ENCODE measurements around the gene SPEM2. TPM values are rescaled to one million over a fixed set of nuclear protein-coding genes. Genes with fewer than 3 reads are reported as not detected.

SPEM2 gene
- total RNA-seq, 5 donors from 2014 or later (not counting 1 experiment from before 2014, with no cell fraction given), result not detected

DNA sequence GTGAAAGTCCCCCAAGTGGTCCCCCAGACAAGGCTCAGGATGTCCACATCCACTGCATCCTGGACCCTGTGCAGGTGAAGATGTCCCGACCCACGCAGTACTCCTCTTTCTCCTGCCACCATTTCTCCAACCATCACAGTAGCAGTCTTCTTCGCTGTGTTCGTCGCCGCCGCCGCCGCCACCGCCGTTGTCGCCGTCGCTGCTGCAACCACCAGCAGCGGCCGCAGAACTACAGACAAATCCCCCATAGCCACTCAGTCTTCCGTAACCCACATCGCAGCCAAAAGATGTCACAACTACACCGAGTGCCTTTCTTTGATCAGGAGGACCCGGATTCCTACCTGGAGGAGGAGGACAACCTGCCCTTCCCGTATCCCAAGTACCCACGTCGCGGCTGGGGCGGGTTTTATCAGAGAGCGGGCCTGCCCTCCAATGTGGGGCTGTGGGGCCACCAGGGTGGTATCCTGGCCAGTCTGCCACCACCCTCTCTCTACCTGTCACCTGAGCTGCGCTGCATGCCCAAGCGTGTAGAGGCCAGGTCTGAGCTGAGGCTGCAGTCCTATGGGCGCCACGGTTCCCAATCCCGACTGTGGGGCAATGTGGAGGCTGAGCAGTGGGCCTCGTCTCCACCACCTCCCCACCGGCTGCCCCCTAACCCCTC is 917 bp downstream of the SPEM2 start:
- Mint-ChIP-seq H3K4me1 (no peaks in the 10 kb centered on the region), H3K9me3 (no peaks in the 10 kb centered on the region), H3K27me3 (no peaks in the 10 kb centered on the region), H3K36me3 (no peaks in the 10 kb centered on the region), H3K4me3 (no peak overlapping the region), H3K27ac (no peak overlapping the region)
- H3K4me3 ChIP-seq (ENCODE audit: control insufficient read depth in 1 of 2, extremely low read depth in 1 of 2, low read length in 1 of 2), result no peak overlapping the region
- DNase-seq, result no peak
- no peaks in the 10 kb centered on the region for H3K4me1 ChIP-seq (ENCODE audit: control insufficient read depth in 1 of 2, extremely low read depth in 1 of 2, insufficient read depth in 2 of 2, low read length in 2 of 2)
- CTCF ChIA-PET, result no interaction called here
- no peaks in the 10 kb centered on the region for H3K36me3 ChIP-seq (ENCODE audit: control insufficient read depth in 2 of 2, extremely low read depth in 1 of 2, insufficient read depth in 1 of 2, low read length in 1 of 2)
- no peak overlapping the region for H3K27ac ChIP-seq (ENCODE audit: low read length)
- H3K27me3 ChIP-seq (replicated peaks in 1 of 2; ENCODE audit: control insufficient read depth in 2 of 2, extremely low read depth in 1 of 2, insufficient read depth in 2 of 2, low read length in 1 of 2), result peaks cover 0 to 2% of the 10 kb centered on the region in 2 experiments
- no peaks in the 10 kb centered on the region for H3K9me3 ChIP-seq
- WGBS (ENCODE audit: insufficient coverage), result 91% methylated on average over 31 of the region's 33 CpGs
- no peak for ATAC-seq (replicated peaks in 1 of 4)
- POLR2A ChIA-PET, result no interaction called here

- H3K36me3 Mint-ChIP-seq, result no peaks in the 10 kb centered on the region
- Histone ChIP-seq H3K27me3 (replicated peaks in 1 of 2; ENCODE audit: control insufficient read depth in 2 of 2, extremely low read depth in 1 of 2, insufficient read depth in 2 of 2, low read length in 1 of 2) (peaks cover 0 to 2% of the 10 kb centered on the region in 2 experiments), H3K9me3 (no peaks in the 10 kb centered on the region), H3K27ac (ENCODE audit: low read length) (no peak overlapping the region), H3K4me1 (ENCODE audit: control insufficient read depth in 1 of 2, extremely low read depth in 1 of 2, insufficient read depth in 2 of 2, low read length in 2 of 2) (no peaks in the 10 kb centered on the region), H3K36me3 (ENCODE audit: control insufficient read depth in 2 of 2, extremely low read depth in 1 of 2, insufficient read depth in 1 of 2, low read length in 1 of 2) (no peaks in the 10 kb centered on the region), H3K4me3 (ENCODE audit: control insufficient read depth in 1 of 2, extremely low read depth in 1 of 2, low read length in 1 of 2) (no peak overlapping the region)
- H3K27me3 Mint-ChIP-seq, result no peaks in the 10 kb centered on the region
- CTCF ChIA-PET, result no interaction called here
- 86% methylated on average over 21 of the region's 29 CpGs for WGBS (ENCODE audit: insufficient coverage)
- no peak for ATAC-seq (replicated peaks in 1 of 4)
- no peak for DNase-seq
- POLR2A ChIA-PET, result no interaction called here
- no peak overlapping the region for H3K27ac Mint-ChIP-seq
- no peak overlapping the region for H3K4me3 Mint-ChIP-seq
- H3K9me3 Mint-ChIP-seq, result no peaks in the 10 kb centered on the region
- H3K4me1 Mint-ChIP-seq, result no peaks in the 10 kb centered on the region
These were observed 1.6 kb downstream of the SPEM2 start for GRCh38 chr17:7426896-7427489.

GRCh38 chr17:7427549-7427948 is 2.1 kb downstream of the SPEM2 start:
- H3K4me1 Mint-ChIP-seq, result no peaks in the 10 kb centered on the region
- no peak overlapping the region for H3K27ac ChIP-seq (ENCODE audit: low read length)
- ChIA-PET POLR2A (no interaction called here), CTCF (no interaction called here)
- no peak for DNase-seq
- H3K36me3 ChIP-seq (ENCODE audit: control insufficient read depth in 2 of 2, extremely low read depth in 1 of 2, insufficient read depth in 1 of 2, low read length in 1 of 2), result no peaks in the 10 kb centered on the region
- H3K27me3 ChIP-seq (replicated peaks in 1 of 2; ENCODE audit: control insufficient read depth in 2 of 2, extremely low read depth in 1 of 2, insufficient read depth in 2 of 2, low read length in 1 of 2), result peaks cover 0 to 2% of the 10 kb centered on the region in 2 experiments
- no peaks in the 10 kb centered on the region for H3K9me3 Mint-ChIP-seq
- no peak overlapping the region for H3K4me3 Mint-ChIP-seq
- no peaks in the 10 kb centered on the region for H3K4me1 ChIP-seq (ENCODE audit: control insufficient read depth in 1 of 2, extremely low read depth in 1 of 2, insufficient read depth in 2 of 2, low read length in 2 of 2)
- WGBS (ENCODE audit: insufficient coverage), result 87% methylated on average over 7 of the region's 7 CpGs
- no peaks in the 10 kb centered on the region for H3K27me3 Mint-ChIP-seq
- no peak overlapping the region for H3K27ac Mint-ChIP-seq
- no peaks in the 10 kb centered on the region for H3K36me3 Mint-ChIP-seq
- no peak overlapping the region for H3K4me3 ChIP-seq (ENCODE audit: control insufficient read depth in 1 of 2, extremely low read depth in 1 of 2, low read length in 1 of 2)
- H3K9me3 ChIP-seq, result no peaks in the 10 kb centered on the region
- ATAC-seq (replicated peaks in 1 of 4), result no peak

GRCh38 chr17:7428557-7428956 is 3.1 kb downstream of the SPEM2 start, which contains the start of gene SPEM3:
Gene SPEM3 (plus strand): TSS chr17:7428857. CDS start chr17:7428903, 46 bp downstream.
- Mint-ChIP-seq H3K4me1 (no peaks in the 10 kb centered on the region), H3K36me3 (no peaks in the 10 kb centered on the region), H3K27me3 (no peaks in the 10 kb centered on the region), H3K27ac (no peak within 1 kb of the TSS), H3K9me3 (no peaks in the 10 kb centered on the region), H3K4me3 (no peak within 1 kb of the TSS)
- CTCF ChIA-PET, result no interaction called here
- Histone ChIP-seq H3K27me3 (replicated peaks in 1 of 2; ENCODE audit: control insufficient read depth in 2 of 2, extremely low read depth in 1 of 2, insufficient read depth in 2 of 2, low read length in 1 of 2) (no peaks in the 10 kb centered on the region), H3K36me3 (ENCODE audit: control insufficient read depth in 2 of 2, extremely low read depth in 1 of 2, insufficient read depth in 1 of 2, low read length in 1 of 2) (no peaks in the 10 kb centered on the region), H3K27ac (ENCODE audit: low read length) (no peak within 1 kb of the TSS), H3K9me3 (no peaks in the 10 kb centered on the region), H3K4me1 (ENCODE audit: control insufficient read depth in 1 of 2, extremely low read depth in 1 of 2, insufficient read depth in 2 of 2, low read length in 2 of 2) (no peaks in the 10 kb centered on the region), H3K4me3 (ENCODE audit: control insufficient read depth in 1 of 2, extremely low read depth in 1 of 2, low read length in 1 of 2) (no peak within 1 kb of the TSS)
- POLR2A ChIA-PET, result no interaction called here
- DNase-seq (no peak), ATAC-seq (replicated peaks in 1 of 4) (no peak)
- WGBS (ENCODE audit: insufficient coverage), result 49% methylated on average over 4 of the region's 5 CpGs

- ATAC-seq (replicated peaks in 1 of 4) (no peak), DNase-seq (no peak)
- no peaks in the 10 kb centered on the region for H3K36me3 ChIP-seq (ENCODE audit: control insufficient read depth in 2 of 2, extremely low read depth in 1 of 2, insufficient read depth in 1 of 2, low read length in 1 of 2)
- no peaks in the 10 kb centered on the region for H3K27me3 ChIP-seq (replicated peaks in 1 of 2; ENCODE audit: control insufficient read depth in 2 of 2, extremely low read depth in 1 of 2, insufficient read depth in 2 of 2, low read length in 1 of 2)
- Mint-ChIP-seq H3K9me3 (no peaks in the 10 kb centered on the region), H3K27me3 (no peaks in the 10 kb centered on the region), H3K4me1 (peaks cover 0 to under 1% (median 0%) of the 10 kb centered on the region in 3 donors), H3K4me3 (no peak overlapping the region), H3K27ac (no peak overlapping the region), H3K36me3 (no peaks in the 10 kb centered on the region)
- H3K27ac ChIP-seq (ENCODE audit: low read length), result no peak overlapping the region
- 86% methylated on average over 10 of the region's 10 CpGs for WGBS (ENCODE audit: insufficient coverage)
- no peaks in the 10 kb centered on the region for H3K9me3 ChIP-seq
- ChIA-PET POLR2A (no interaction called here), CTCF (no interaction called here)
- H3K4me3 ChIP-seq (ENCODE audit: control insufficient read depth in 1 of 2, extremely low read depth in 1 of 2, low read length in 1 of 2), result no peak overlapping the region
- peaks cover 0 to under 1% of the 10 kb centered on the region in 2 experiments for H3K4me1 ChIP-seq (ENCODE audit: control insufficient read depth in 1 of 2, extremely low read depth in 1 of 2, insufficient read depth in 2 of 2, low read length in 2 of 2)
These were observed 4.3 kb downstream of the SPEM2 start for GRCh38 chr17:7429722-7430121.

GRCh38 chr17:7431231-7431630 is 5.8 kb downstream of the SPEM2 start:
- Mint-ChIP-seq H3K4me3 (no peak overlapping the region), H3K27ac (no peak overlapping the region), H3K4me1 (peaks cover 8 to 12% (median 10%) of the 10 kb centered on the region in 3 donors), H3K36me3 (no peaks in the 10 kb centered on the region), H3K9me3 (no peaks in the 10 kb centered on the region), H3K27me3 (no peaks in the 10 kb centered on the region)
- H3K4me3 ChIP-seq (ENCODE audit: control insufficient read depth in 1 of 2, extremely low read depth in 1 of 2, low read length in 1 of 2), result no peak overlapping the region
- no peak overlapping the region for H3K27ac ChIP-seq (ENCODE audit: low read length)
- no peaks in the 10 kb centered on the region for H3K36me3 ChIP-seq (ENCODE audit: control insufficient read depth in 2 of 2, extremely low read depth in 1 of 2, insufficient read depth in 1 of 2, low read length in 1 of 2)
- DNase-seq (no peak), ATAC-seq (replicated peaks in 1 of 4) (no peak)
- no peaks in the 10 kb centered on the region for H3K9me3 ChIP-seq
- no peaks in the 10 kb centered on the region for H3K27me3 ChIP-seq (replicated peaks in 1 of 2; ENCODE audit: control insufficient read depth in 2 of 2, extremely low read depth in 1 of 2, insufficient read depth in 2 of 2, low read length in 1 of 2)
- H3K4me1 ChIP-seq (ENCODE audit: control insufficient read depth in 1 of 2, extremely low read depth in 1 of 2, insufficient read depth in 2 of 2, low read length in 2 of 2), result peaks cover 0 to 12% of the 10 kb centered on the region in 2 experiments
- ChIA-PET POLR2A (no interaction called here), CTCF (interaction anchor here in 1 of 2 donors (0.5 kb wide), 1 partner anchor 36 kb away, joined by 6 read pairs; no protein-coding TSS in a partner anchor)
- WGBS (ENCODE audit: insufficient coverage), result 83% methylated on average over 1 of the region's 1 CpG
